ENCODE results near the gene TMEM72. TPM values are rescaled to one million over a fixed set of nuclear protein-coding genes. Genes with fewer than 3 reads are reported as not detected.

TMEM72 gene
- total RNA-seq, 1 donor from 2014 or later = not detected

DNA sequence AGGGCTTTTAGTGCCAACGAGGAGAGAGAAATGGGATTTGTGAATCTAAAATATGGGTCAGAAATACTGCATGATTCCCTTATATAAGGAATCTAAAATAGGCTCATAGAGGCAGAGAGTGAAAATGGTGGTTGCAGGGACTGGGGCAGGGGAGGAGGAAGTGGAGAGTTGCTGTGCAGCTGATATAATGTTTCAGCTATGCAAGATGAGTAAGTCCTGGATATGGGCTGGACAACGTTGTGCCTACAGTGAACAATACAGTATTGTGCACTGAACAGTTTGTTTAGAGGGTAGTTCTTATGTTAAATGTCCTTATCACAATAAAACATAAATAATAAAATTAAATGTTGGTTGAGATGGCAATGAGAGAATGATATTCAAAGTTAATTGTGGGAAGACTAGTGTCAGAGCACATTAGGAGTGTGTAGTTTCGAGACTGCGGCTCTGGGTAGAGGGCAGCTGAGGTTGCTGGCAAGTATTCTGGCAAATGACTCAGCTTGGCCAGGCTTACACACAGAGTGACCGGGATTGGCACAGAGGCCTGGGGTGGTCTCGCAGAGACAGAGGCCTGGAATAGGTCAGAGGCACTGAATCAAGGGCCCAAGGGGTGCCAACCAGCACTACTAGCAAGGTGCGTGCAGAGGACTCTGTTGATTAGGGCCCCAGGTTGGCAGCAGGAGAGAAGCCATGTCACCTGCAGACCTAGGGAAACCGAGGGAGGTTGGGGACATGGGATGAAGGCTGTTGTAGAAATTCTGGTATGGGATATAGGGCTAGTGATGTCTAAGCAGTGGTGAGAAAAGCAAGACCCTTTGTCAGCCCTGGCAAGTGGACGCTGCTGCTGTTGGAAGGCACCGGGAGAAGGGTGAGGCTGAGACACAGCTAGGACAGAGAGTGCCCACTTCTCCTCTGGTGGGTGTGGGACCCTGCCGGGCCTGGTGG lies 70.3 kb downstream of the TMEM72 start:
- peaks cover 92% of the 10 kb centered on the region for H3K4me1 Mint-ChIP-seq (ENCODE audit: low read depth)
- H3K27me3 Mint-ChIP-seq (ENCODE audit: low read depth) = no peaks in the 10 kb centered on the region
- H3K27ac Mint-ChIP-seq (ENCODE audit: unreplicated experiment) = peak overlapping the region; percentile 99
- DNase-seq (ENCODE audit: low spot score) = no peak
- H3K9me3 Mint-ChIP-seq (ENCODE audit: low read depth) = no peaks in the 10 kb centered on the region
- TF ChIP-seq, protein P1, sequence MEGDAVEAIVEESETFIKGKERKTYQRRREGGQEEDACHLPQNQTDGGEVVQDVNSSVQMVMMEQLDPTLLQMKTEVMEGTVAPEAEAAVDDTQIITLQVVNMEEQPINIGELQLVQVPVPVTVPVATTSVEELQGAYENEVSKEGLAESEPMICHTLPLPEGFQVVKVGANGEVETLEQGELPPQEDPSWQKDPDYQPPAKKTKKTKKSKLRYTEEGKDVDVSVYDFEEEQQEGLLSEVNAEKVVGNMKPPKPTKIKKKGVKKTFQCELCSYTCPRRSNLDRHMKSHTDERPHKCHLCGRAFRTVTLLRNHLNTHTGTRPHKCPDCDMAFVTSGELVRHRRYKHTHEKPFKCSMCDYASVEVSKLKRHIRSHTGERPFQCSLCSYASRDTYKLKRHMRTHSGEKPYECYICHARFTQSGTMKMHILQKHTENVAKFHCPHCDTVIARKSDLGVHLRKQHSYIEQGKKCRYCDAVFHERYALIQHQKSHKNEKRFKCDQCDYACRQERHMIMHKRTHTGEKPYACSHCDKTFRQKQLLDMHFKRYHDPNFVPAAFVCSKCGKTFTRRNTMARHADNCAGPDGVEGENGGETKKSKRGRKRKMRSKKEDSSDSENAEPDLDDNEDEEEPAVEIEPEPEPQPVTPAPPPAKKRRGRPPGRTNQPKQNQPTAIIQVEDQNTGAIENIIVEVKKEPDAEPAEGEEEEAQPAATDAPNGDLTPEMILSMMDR (IDR thresholded peaks at IDR 0.05) = peak; percentile 36
- peaks cover 6% of the 10 kb centered on the region for H3K36me3 Mint-ChIP-seq (ENCODE audit: low read depth)
- H3K4me3 Mint-ChIP-seq (ENCODE audit: unreplicated experiment) = peak overlapping the region; percentile 52

DNA sequence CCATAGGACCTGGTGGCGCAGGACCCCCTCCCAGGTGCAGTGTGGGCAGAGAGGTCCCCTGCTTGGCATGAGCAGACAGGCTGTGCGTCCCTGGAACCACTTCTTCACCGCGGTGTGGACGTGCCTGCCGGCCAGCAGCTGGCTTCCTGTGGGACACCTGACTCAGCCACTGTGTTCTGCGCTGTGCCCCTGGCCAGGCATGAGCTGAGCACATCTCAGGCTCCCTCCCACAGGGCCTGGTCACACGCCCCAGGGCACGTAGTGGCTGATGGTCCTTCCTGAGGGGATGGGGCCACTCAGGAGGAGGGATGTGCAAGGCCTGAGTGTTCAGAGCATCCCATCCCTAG lies 71.0 kb downstream of the TMEM72 start:
- TF ChIP-seq, protein P1 (IDR thresholded peaks at IDR 0.05) = no peak
- DNase-seq (ENCODE audit: low spot score) = no peak
- Mint-ChIP-seq H3K36me3 (ENCODE audit: low read depth) (peaks cover 2% of the 10 kb centered on the region), H3K4me1 (ENCODE audit: low read depth) (peaks cover 92% of the 10 kb centered on the region), H3K4me3 (ENCODE audit: unreplicated experiment) (peak overlapping the region; percentile 19), H3K27me3 (ENCODE audit: low read depth) (no peaks in the 10 kb centered on the region), H3K9me3 (ENCODE audit: low read depth) (no peaks in the 10 kb centered on the region), H3K27ac (ENCODE audit: unreplicated experiment) (peak overlapping the region; percentile 99)

DNA sequence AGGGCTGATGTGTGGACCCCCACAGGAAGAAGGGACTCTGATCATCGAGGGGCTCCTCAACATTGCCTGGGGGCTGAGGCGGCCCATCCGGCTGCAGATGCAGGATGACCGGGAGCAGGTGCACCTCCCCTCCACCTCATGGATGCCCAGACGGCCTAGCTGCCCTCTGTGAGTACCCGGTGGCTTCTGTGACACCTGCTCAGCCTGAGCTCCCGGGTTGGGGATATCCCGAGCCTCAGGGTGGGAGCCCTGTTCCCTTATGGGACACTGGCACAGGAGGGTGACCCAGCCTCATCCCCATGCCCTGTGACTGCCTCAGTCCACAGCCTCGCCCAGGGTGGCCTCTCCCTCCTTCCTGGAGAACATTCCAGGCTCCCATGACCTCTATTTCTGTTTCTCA lies 71.4 kb downstream of the TMEM72 start:
- H3K4me3 Mint-ChIP-seq (ENCODE audit: unreplicated experiment) = peak overlapping the region; percentile 19
- no peak for DNase-seq (ENCODE audit: low spot score)
- H3K9me3 Mint-ChIP-seq (ENCODE audit: low read depth) = no peaks in the 10 kb centered on the region
- TF ChIP-seq, protein P1 (IDR thresholded peaks at IDR 0.05) = no peak
- H3K4me1 Mint-ChIP-seq (ENCODE audit: low read depth) = peaks cover 94% of the 10 kb centered on the region
- H3K27me3 Mint-ChIP-seq (ENCODE audit: low read depth) = no peaks in the 10 kb centered on the region
- peak overlapping the region; percentile 99 for H3K27ac Mint-ChIP-seq (ENCODE audit: unreplicated experiment)
- no peaks in the 10 kb centered on the region for H3K36me3 Mint-ChIP-seq (ENCODE audit: low read depth)

DNA sequence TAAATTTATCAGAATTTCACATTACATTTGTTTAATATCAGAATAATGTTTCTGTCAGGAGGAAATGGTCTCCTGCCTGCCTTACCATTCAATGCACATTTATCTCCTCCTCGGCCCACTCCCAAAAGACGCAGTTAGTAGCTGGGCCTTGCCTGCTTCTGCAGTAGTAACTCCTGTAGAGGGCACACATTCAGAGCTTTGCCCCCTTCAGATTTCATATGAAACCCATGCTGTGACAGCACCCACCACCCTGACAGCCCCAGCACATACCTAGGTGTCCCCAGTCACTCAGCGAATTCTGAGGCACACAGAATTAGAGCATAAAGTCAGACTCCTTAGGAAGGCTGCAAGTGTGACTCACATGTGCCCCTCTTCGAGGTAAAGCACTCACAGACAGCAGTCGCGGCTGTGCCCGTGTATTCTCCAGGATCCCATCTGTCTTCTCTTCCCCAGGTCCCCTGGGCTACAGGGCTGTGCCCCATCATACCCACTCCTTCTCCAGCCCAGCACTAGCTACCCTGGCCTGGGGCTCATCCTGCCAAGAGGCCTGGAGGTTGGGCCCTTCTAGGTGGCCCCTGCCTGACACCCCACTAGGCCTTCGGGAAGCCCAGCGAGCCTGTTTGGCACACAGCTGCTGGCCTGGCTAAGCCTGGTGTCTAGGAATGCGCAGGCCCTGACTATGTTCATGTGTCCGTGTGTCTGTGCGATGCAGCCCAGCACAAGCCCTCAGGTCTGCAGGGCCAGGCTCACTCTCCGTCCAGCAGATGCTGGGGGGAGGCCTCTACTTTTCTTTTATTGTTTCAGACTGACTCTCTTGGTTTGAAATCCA lies 72.1 kb downstream of the TMEM72 start:
- Mint-ChIP-seq H3K4me1 (ENCODE audit: low read depth) (peaks cover 92% of the 10 kb centered on the region), H3K27ac (ENCODE audit: unreplicated experiment) (peak overlapping the region; percentile 74), H3K27me3 (ENCODE audit: low read depth) (no peaks in the 10 kb centered on the region), H3K36me3 (ENCODE audit: low read depth) (no peaks in the 10 kb centered on the region), H3K9me3 (ENCODE audit: low read depth) (no peaks in the 10 kb centered on the region), H3K4me3 (ENCODE audit: unreplicated experiment) (no peak overlapping the region)
- TF ChIP-seq, protein P1 (IDR thresholded peaks at IDR 0.05) = no peak
- no peak for DNase-seq (ENCODE audit: low spot score)

DNA sequence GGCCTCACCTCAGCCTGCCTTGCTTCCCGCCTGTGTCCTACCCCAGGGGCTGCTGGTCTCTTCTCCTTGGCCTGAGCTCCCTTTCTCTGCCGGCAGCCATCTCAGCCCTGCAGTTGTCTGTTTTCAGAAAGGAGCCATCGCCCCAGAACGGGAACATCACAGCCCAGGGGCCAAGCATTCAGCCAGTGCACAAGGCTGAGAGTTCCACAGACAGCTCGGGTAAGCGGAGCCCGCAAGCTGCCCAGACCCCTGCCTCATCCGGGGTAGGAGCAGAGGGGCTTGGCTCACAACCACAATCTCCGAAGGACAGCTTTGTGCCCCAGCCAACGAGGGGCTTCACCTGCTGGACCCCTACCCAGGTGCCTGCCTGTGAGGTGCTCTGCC lies 72.8 kb downstream of the TMEM72 start:
- no peak for DNase-seq (ENCODE audit: low spot score)
- Mint-ChIP-seq H3K27ac (ENCODE audit: unreplicated experiment) (peak overlapping the region; percentile 45), H3K27me3 (ENCODE audit: low read depth) (no peaks in the 10 kb centered on the region), H3K36me3 (ENCODE audit: low read depth) (peaks cover 3% of the 10 kb centered on the region), H3K4me3 (ENCODE audit: unreplicated experiment) (no peak overlapping the region), H3K9me3 (ENCODE audit: low read depth) (no peaks in the 10 kb centered on the region), H3K4me1 (ENCODE audit: low read depth) (peaks cover 85% of the 10 kb centered on the region)
- TF ChIP-seq, protein P1 (IDR thresholded peaks at IDR 0.05) = no peak
